SK-N-SH (cell line): ENCODE measurements around the gene GNAZ. TPM values are rescaled to one million over a fixed set of nuclear protein-coding genes. Genes with fewer than 3 reads are reported as not detected.
A peak's percentile ranks its signal among the peaks of the same experiment; 100 is the strongest.

Experiments
- CTCF ChIA-PET: fragments of 300-600, 350-600 bp; formaldehyde crosslinking; extraction: SDS; loops from one replicate; lab custom pipeline; 2021; lab: Yijun Ruan, JAX
- POLR2A ChIA-PET: fragments of 350-600 bp; sonication (Branson Sonifier 250); formaldehyde crosslinking; extraction: SDS; loops from one replicate; lab custom pipeline; 2020; ENCODE audit warnings: antibody characterized with exemption, inconsistent platforms; lab: Yijun Ruan, JAX
- DNase-seq: peaks from one replicate; pipeline ENCODE4 v3.0.0; 2012
- H2AFZ ChIP-seq: fragments of 200-600 bp; sonication (generic); 2 replicates; pipeline ENCODE4 v1.8.1; 2016; ENCODE audit warnings: antibody characterized with exemption, mild to moderate bottlenecking, low read depth
- H3F3A ChIP-seq: fragments of 200-600 bp; sonication (generic); replicated peaks from 2 replicates; pipeline ENCODE3; 2016; ENCODE audit warnings: antibody characterized with exemption, mild to moderate bottlenecking; ENCODE audit not compliant: insufficient read depth
- H3K27ac ChIP-seq, 2 experiments: fragments of 200-500 bp in 1 of 2; fragments of 200-600 bp in 1 of 2; sonication (Bioruptor generic) in 1 of 2; sonication (generic), shearing (Covaris generic) in 1 of 2; 2 replicates each; pipeline versions ENCODE4 v1.5.1 to v1.6.1; 2014 to 2016; ENCODE audit warnings: low read depth in 2 of 2, inconsistent platforms in 1 of 2, low read length in 1 of 2, mild to moderate bottlenecking in 1 of 2, mixed read lengths in 1 of 2
- H3K27me3 ChIP-seq: fragments of 200-600 bp; sonication (generic), shearing (Covaris generic); 2 replicates; pipeline ENCODE4 v1.6.1; 2016; ENCODE audit warnings: mixed run types; ENCODE audit not compliant: insufficient read depth
- H3K36me3 ChIP-seq, 2 experiments: fragments of 200-500 bp in 1 of 2; fragments of 200-600 bp in 1 of 2; sonication (Bioruptor generic) in 1 of 2; sonication (generic) in 1 of 2; replicated peaks in 1 of 2; 2 replicates each; pipeline versions ENCODE3 to v1.5.1; 2014 to 2016; ENCODE audit warnings: low read length in 1 of 2, mild to moderate bottlenecking in 1 of 2; ENCODE audit not compliant: insufficient read depth in 2 of 2, control insufficient read depth in 1 of 2
- H3K4me1 ChIP-seq, 2 experiments: fragments of 200-500 bp in 1 of 2; fragments of 200-600 bp in 1 of 2; sonication (Bioruptor generic) in 1 of 2; sonication (generic), shearing (Covaris generic) in 1 of 2; 2 replicates each; pipeline versions ENCODE4 v1.5.1 to v1.6.1; 2014 to 2016; ENCODE audit warnings: low read depth in 1 of 2, low read length in 1 of 2, mixed run types in 1 of 2; ENCODE audit not compliant: insufficient read depth in 2 of 2, control insufficient read depth in 1 of 2
- H3K4me2 ChIP-seq: fragments of 200-600 bp; sonication (generic), shearing (Covaris generic); 2 replicates; pipeline ENCODE4 v1.6.1; 2017; ENCODE audit warnings: mixed run types
- H3K4me3 ChIP-seq, 2 experiments: fragments of 200-500 bp in 1 of 2; fragments of 200-600 bp in 1 of 2; sonication (Bioruptor generic) in 1 of 2; sonication (generic), shearing (Covaris generic) in 1 of 2; 2 replicates each; pipeline versions ENCODE4 v1.5.1 to v1.8.1; 2014 to 2016; ENCODE audit warnings: low read depth in 2 of 2, inconsistent platforms in 1 of 2, low read length in 1 of 2, mild to moderate bottlenecking in 1 of 2, mixed read lengths in 1 of 2, moderate library complexity in 1 of 2
- H3K79me2 ChIP-seq: fragments of 200-600 bp; sonication (generic); 2 replicates; pipeline ENCODE4 v1.8.1; 2017; ENCODE audit warnings: mild to moderate bottlenecking; ENCODE audit not compliant: insufficient read depth
- H3K9ac ChIP-seq: fragments of 200-600 bp; sonication (generic); 2 replicates; pipeline ENCODE4 v1.6.1; 2017; ENCODE audit warnings: mixed run types
- H3K9me2 ChIP-seq: fragments of 200-600 bp; sonication (generic); 2 replicates; pipeline ENCODE4 v1.6.1; 2017; ENCODE audit warnings: mixed run types
- H3K9me3 ChIP-seq: fragments of 200-600 bp; sonication (generic); 2 replicates; pipeline ENCODE4 v1.6.1; 2017; ENCODE audit warnings: mixed run types, mild to moderate bottlenecking, moderate library complexity
- H4K20me1 ChIP-seq: fragments of 200-600 bp; sonication (generic); 2 replicates; pipeline ENCODE4 v1.6.1; 2017; ENCODE audit warnings: mild to moderate bottlenecking, mixed run types; ENCODE audit not compliant: insufficient read depth
- ELF1 ChIP-seq: IDR thresholded peaks from 2 replicates; pipeline ENCODE4 v1.4.0; 2012
- MXI1 ChIP-seq: IDR thresholded peaks from 2 replicates; pipeline ENCODE4 v1.6.1; 2012; ENCODE audit warnings: mild to moderate bottlenecking, low read depth, low read length, improper control_type of control experiment
- NFIC ChIP-seq: IDR thresholded peaks from 2 replicates; pipeline ENCODE4 v1.4.0; 2012; ENCODE audit warnings: borderline replicate concordance
- RXRA ChIP-seq: IDR thresholded peaks from 2 replicates; pipeline ENCODE4 v1.4.0; 2012; ENCODE audit warnings: low read depth, mild to moderate bottlenecking, borderline replicate concordance
- TCF12 ChIP-seq: IDR thresholded peaks from 2 replicates; pipeline ENCODE4 v1.4.0; 2012
- YY1 ChIP-seq: IDR thresholded peaks from 2 replicates; pipeline ENCODE4 v1.4.0; 2012; ENCODE audit warnings: low read depth, mild to moderate bottlenecking
- WGBS: methylation state at CpG from one replicate; pipeline ENCODE4 v1.1.6; 2017; ENCODE audit warnings: low lambda C conversion rate; 5-methylcytosine and 5-hydroxymethylcytosine counted together
- polyA plus RNA-seq, 3 experiments: library from polyadenylated mRNA; depleted of rRNA; stranded (reverse); fragments of >200 nt; gene quantifications; 2 replicates each; pipeline ENCODE4 v1.2.3, GENCODE V29; 2012
- TF ChIP-seq, protein P1 (sequence below): IDR thresholded peaks from 2 replicates; pipeline ENCODE4 v1.4.0; 2012; ENCODE audit warnings: low read depth, borderline replicate concordance
- TF ChIP-seq, protein P2 (sequence below): IDR thresholded peaks from 2 replicates; pipeline ENCODE4 v1.4.0; 2012; ENCODE audit warnings: low read depth

The GNAZ gene
- polyA plus RNA-seq, 1 of the 3 experiments (the other 2 are of a cell fraction) = 6.5 TPM

DNA sequence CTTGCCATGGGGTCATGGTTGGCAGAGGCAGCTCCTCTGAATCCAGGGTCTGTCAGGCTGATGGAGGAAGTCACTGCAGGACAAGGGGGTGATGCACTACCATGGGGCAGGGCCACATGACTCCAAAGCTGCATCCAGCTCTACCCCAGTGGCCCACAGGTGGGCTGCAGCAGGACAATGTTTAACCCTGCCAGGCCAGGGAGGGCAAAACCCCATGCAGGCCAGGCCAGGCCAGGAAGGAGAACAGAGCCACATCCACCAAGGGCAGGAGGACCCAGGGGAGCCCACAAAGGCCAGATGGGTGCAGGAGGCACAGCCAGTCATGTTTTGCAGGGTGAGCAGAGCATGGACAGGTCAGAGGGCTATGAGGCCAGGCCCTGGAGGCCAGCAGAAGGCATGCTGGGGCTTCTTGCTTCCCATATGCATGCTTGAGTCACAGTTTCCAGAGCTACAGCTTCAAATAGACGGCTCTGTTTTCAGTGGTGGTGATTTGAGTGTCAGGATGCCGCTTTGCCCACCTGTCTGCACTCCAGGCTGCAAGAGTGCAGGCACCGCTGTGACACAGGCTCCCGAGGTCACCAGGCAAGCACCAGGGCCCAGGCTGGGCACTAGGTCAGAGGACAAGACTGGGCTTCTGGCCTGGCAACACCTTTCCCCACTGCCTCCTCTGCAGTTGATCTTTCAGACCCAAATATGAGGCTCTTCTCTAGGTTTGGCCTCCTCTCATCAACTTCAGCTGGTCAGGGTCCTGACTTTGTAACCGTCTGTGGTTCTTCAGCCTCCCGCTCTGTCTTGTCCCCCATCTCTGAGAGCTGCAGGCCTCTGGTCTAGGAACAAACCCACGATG is 48.6 kb downstream of the GNAZ start:
- Histone ChIP-seq H3K79me2 (no peaks in the 10 kb centered on the region), H3K27ac (peak overlapping the region in 1 of 2 experiments; percentile 22; a peak in 1 of 4 replicates), H3K27me3 (no peaks in the 10 kb centered on the region), H3K4me2 (no peak overlapping the region), H3K9me3 (no peaks in the 10 kb centered on the region), H3K4me3 (no peak overlapping the region), H4K20me1 (no peaks in the 10 kb centered on the region)
- WGBS = 89% methylated on average over 4 of the region's 7 CpGs
- CTCF ChIA-PET = interaction anchor here (1.1 to 10.0 kb wide), 6 partner anchors 9 to 962 kb away, joined by 3 to 161 read pairs (median 4); no protein-coding TSS in a partner anchor
- TF ChIP-seq, protein P1, sequence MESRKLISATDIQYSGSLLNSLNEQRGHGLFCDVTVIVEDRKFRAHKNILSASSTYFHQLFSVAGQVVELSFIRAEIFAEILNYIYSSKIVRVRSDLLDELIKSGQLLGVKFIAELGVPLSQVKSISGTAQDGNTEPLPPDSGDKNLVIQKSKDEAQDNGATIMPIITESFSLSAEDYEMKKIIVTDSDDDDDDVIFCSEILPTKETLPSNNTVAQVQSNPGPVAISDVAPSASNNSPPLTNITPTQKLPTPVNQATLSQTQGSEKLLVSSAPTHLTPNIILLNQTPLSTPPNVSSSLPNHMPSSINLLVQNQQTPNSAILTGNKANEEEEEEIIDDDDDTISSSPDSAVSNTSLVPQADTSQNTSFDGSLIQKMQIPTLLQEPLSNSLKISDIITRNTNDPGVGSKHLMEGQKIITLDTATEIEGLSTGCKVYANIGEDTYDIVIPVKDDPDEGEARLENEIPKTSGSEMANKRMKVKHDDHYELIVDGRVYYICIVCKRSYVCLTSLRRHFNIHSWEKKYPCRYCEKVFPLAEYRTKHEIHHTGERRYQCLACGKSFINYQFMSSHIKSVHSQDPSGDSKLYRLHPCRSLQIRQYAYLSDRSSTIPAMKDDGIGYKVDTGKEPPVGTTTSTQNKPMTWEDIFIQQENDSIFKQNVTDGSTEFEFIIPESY = no peak
- no peak for TF ChIP-seq MXI1
- no peak for TF ChIP-seq YY1
- no peak for TF ChIP-seq NFIC
- no peak for TF ChIP-seq TCF12
- TF ChIP-seq ELF1 = no peak
- no peak for TF ChIP-seq RXRA
- TF ChIP-seq, all 33 proteins: peak for 0
- Histone ChIP-seq H3K4me1 (peaks cover 0 to 64% of the 10 kb centered on the region in 2 experiments; a peak in 1 of 4 replicates), H3K9me2 (no peaks in the 10 kb centered on the region), H3F3A (no peaks in the 10 kb centered on the region), H3K36me3 (no peaks in the 10 kb centered on the region), H3K9ac (no peak overlapping the region), H2AFZ (no peak overlapping the region)
- POLR2A ChIA-PET = no interaction called here
- DNase-seq = no peak

DNA sequence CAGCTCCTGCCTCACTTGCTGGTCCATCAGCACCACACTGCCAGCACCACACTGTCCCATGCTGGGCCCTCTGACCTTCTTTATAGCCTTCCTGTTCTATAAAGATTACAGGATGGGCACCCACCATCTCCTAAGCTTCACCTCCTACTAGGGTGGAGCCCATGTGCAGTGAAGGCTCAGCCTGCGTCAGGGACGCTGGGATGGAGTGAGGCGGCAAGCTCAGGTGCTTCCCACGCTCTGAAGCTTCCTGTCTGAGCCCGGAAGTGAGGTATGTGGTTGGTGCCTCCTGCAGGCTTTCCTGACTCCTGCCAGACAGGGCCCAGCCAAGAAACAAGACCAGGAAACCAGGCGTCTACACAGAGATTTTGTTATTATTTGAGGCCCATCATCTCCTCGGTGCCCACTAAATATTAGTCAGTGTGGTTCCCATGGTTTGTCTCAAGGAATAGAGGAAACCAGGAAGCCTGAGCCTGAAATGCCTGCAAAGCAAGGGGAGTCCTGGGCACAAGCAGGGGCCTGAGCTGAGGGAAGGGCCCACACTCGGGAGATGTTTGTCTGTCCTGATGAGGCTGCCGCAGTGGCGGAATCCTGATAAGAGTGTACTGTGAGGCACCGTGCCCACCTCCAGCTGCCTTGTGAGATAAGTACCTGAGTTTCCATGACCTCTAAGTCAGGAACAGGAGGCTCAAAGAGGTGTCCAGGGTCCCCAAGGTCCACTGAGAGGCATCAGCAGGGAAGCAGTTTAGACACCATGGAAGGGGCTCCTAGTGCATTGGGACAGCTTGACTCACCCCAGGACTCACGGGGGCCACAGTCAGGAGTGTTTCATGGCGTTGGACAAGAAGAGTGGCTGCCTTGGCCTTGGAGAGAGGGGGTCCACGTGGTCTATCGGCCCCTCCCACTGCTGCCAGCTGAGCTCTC is 49.4 kb downstream of the GNAZ start:
- TF ChIP-seq, protein P2, sequence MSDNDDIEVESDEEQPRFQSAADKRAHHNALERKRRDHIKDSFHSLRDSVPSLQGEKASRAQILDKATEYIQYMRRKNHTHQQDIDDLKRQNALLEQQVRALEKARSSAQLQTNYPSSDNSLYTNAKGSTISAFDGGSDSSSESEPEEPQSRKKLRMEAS = no peak
- H3K4me2 ChIP-seq = no peak overlapping the region
- no peaks in the 10 kb centered on the region for H4K20me1 ChIP-seq
- H3K9me3 ChIP-seq = no peaks in the 10 kb centered on the region
- H3K36me3 ChIP-seq = no peaks in the 10 kb centered on the region
- WGBS = 87% methylated on average over 9 of the region's 15 CpGs
- ChIA-PET CTCF (interaction anchor here (1.1 to 10.0 kb wide), 6 partner anchors 8 to 963 kb away, joined by 3 to 161 read pairs (median 5); no protein-coding TSS in a partner anchor), POLR2A (no interaction called here)
- no peaks in the 10 kb centered on the region for H3K79me2 ChIP-seq
- no peak overlapping the region; a peak in 1 of 4 replicates for H3K27ac ChIP-seq
- DNase-seq = no peak
- H3F3A ChIP-seq = no peaks in the 10 kb centered on the region
- no peak overlapping the region for H3K9ac ChIP-seq
- no peak overlapping the region for H3K4me3 ChIP-seq
- peaks cover 0 to 55% of the 10 kb centered on the region in 2 experiments; a peak in 1 of 4 replicates for H3K4me1 ChIP-seq
- H2AFZ ChIP-seq = no peak overlapping the region
- H3K9me2 ChIP-seq = no peaks in the 10 kb centered on the region
- no peaks in the 10 kb centered on the region for H3K27me3 ChIP-seq
